HEK293 (cell line): Measurements from ENCODE around the gene TDP1.

Experiments
- HOXA7 ChIP-seq: sonication (generic); formaldehyde crosslinking; IDR thresholded peaks from 2 replicates; pipeline ENCODE4 v1.8.1; 2022; ENCODE audit warnings: missing genetic modification reagents, borderline replicate concordance
- KLF9 ChIP-seq: fragments of 450-650 bp; formaldehyde crosslinking; IDR thresholded peaks from 2 replicates; pipeline ENCODE4 v1.5.1; 2016; ENCODE audit warnings: missing biosample characterization, missing genetic modification characterization, low read depth
- PRDM1 ChIP-seq: fragments of 450-650 bp; formaldehyde crosslinking; IDR thresholded peaks from 2 replicates; pipeline ENCODE4; 2016; ENCODE audit warnings: missing biosample characterization, missing genetic modification characterization
- ZNF169 ChIP-seq: fragments of 450-650 bp; formaldehyde crosslinking; IDR thresholded peaks from 2 replicates; pipeline ENCODE4 v1.5.1; 2016; ENCODE audit warnings: missing biosample characterization, missing genetic modification characterization
- ZNF18 ChIP-seq: fragments of 450-650 bp; formaldehyde crosslinking; IDR thresholded peaks from 2 replicates; pipeline ENCODE4 v1.5.1; 2016; ENCODE audit warnings: missing biosample characterization, missing genetic modification characterization
- ZNF274 ChIP-seq, 2 experiments: fragments of 200-500 bp in 1 of 2; fragments of 450-650 bp in 1 of 2; sonication (Bioruptor generic) in 1 of 2; formaldehyde crosslinking in 1 of 2; IDR thresholded peaks; 2 replicates each; pipeline versions ENCODE4 v1.5.1 to v1.6.1; 2014 to 2016; ENCODE audit warnings: borderline replicate concordance in 1 of 2, inconsistent platforms in 1 of 2, low read length in 1 of 2, missing biosample characterization in 1 of 2, missing genetic modification characterization in 1 of 2
- ZNF324 ChIP-seq: fragments of 450-650 bp; formaldehyde crosslinking; IDR thresholded peaks from 2 replicates; pipeline ENCODE4 v1.5.1; 2016; ENCODE audit warnings: missing biosample characterization, missing genetic modification characterization
- TF ChIP-seq, protein P1 (sequence below): fragments of 450-650 bp; formaldehyde crosslinking; IDR thresholded peaks from 2 replicates; pipeline ENCODE4 v1.5.1; 2016; ENCODE audit warnings: missing biosample characterization, missing genetic modification characterization
- TF ChIP-seq, protein P2 (sequence below): fragments of 450-650 bp; formaldehyde crosslinking; IDR thresholded peaks from 2 replicates; pipeline ENCODE4 v1.5.1; 2016; ENCODE audit warnings: missing biosample characterization, missing genetic modification characterization

GRCh38 chr14:90039253-90040010 lies 83.7 kb downstream of the TDP1 start:
- TF ChIP-seq ZNF169 (tag by site-specific recombination) = no peak
- TF ChIP-seq, protein P1, sequence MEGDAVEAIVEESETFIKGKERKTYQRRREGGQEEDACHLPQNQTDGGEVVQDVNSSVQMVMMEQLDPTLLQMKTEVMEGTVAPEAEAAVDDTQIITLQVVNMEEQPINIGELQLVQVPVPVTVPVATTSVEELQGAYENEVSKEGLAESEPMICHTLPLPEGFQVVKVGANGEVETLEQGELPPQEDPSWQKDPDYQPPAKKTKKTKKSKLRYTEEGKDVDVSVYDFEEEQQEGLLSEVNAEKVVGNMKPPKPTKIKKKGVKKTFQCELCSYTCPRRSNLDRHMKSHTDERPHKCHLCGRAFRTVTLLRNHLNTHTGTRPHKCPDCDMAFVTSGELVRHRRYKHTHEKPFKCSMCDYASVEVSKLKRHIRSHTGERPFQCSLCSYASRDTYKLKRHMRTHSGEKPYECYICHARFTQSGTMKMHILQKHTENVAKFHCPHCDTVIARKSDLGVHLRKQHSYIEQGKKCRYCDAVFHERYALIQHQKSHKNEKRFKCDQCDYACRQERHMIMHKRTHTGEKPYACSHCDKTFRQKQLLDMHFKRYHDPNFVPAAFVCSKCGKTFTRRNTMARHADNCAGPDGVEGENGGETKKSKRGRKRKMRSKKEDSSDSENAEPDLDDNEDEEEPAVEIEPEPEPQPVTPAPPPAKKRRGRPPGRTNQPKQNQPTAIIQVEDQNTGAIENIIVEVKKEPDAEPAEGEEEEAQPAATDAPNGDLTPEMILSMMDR (tag by site-specific recombination) = no peak
- TF ChIP-seq HOXA7 = no peak
- TF ChIP-seq KLF9 = no peak
- TF ChIP-seq ZNF274 (IDR thresholded peaks at IDR 0.05; ENCODE audit: low read length) = no peak
- no peak for TF ChIP-seq ZNF274 (tag by site-specific recombination; IDR thresholded peaks at IDR 0.05; ENCODE audit: borderline replicate concordance)
- no peak for TF ChIP-seq PRDM1 (tag by site-specific recombination)
- no peak for TF ChIP-seq ZNF324 (tag by site-specific recombination)
- TF ChIP-seq, protein P2, sequence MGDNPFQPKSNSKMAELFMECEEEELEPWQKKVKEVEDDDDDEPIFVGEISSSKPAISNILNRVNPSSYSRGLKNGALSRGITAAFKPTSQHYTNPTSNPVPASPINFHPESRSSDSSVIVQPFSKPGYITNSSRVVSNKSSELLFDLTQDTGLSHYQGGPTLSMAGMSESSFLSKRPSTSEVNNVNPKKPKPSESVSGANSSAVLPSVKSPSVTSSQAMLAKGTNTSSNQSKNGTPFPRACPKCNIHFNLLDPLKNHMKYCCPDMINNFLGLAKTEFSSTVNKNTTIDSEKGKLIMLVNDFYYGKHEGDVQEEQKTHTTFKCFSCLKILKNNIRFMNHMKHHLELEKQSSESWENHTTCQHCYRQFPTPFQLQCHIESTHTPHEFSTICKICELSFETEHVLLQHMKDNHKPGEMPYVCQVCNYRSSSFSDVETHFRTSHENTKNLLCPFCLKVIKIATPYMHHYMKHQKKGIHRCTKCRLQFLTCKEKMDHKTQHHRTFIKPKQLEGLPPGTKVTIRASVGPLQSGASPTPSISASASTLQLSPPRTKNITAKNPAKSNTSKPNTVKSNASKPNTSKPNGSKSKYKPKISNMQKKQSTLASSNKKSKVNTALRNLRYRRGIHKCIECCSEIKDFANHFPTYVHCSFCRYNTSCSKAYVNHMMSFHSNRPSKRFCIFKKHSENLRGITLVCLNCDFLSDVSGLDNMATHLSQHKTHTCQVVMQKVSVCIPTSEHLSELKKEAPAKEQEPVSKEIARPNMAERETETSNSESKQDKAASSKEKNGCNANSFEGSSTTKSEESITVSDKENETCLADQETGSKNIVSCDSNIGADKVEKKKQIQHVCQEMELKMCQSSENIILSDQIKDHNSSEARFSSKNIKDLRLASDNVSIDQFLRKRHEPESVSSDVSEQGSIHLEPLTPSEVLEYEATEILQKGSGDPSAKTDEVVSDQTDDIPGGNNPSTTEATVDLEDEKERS (tag by site-specific recombination) = no peak
- no peak for TF ChIP-seq ZNF18 (tag by site-specific recombination)
